GM12878 (cell line): ENCODE measurements around the gene ANKDD1A. TPM values are rescaled to one million over a fixed set of nuclear protein-coding genes. Genes with fewer than 3 reads are reported as not detected.

Source experiments
- ATAC-seq: fragments of 200-7000 bp; cut with Tn5 transposase; 3 replicates; pipeline ENCODE4 v1.9.1; 2020; ENCODE audit warnings: mild to moderate bottlenecking, moderate library complexity
- BruUV-seq: library from RNA; stranded (reverse); fragments of 400-500 nt; replicated peaks from 2 replicates; lab custom pipeline; 2021; lab: Mats Ljungman, UMichigan
- CTCF ChIA-PET: fragments of 300-600 bp; sonication (Branson Sonifier 250); formaldehyde crosslinking; extraction: SDS; loops from one replicate; lab custom pipeline; 2021; ENCODE audit warnings: inconsistent platforms; lab: Yijun Ruan, JAX
- POLR2A ChIA-PET: fragments of 350-600 bp; formaldehyde crosslinking; extraction: SDS; loops from one replicate; lab custom pipeline; 2021; ENCODE audit warnings: inconsistent platforms; lab: Charles Lee
- RAD21 ChIA-PET: fragments of 300-600 bp; sonication (Branson Sonifier 250); formaldehyde crosslinking; loops from one replicate; lab custom pipeline; 2023; ENCODE audit warnings: antibody characterized with exemption; ENCODE audit not compliant: unreplicated experiment; lab: Charles Lee
- SMC1A ChIA-PET: fragments of 300-600 bp; sonication (Branson Sonifier 250); formaldehyde crosslinking; loops from one replicate; lab custom pipeline; 2023; ENCODE audit not compliant: unreplicated experiment, uncharacterized antibody; lab: Charles Lee
- DNase-seq: peaks from one replicate; pipeline ENCODE4 v3.0.0-alpha.2; 2011; ENCODE audit warnings: low read depth, low spot score
- FAIRE-seq: peaks from 3 replicates; lab custom pipeline; 2011; peaks lifted over from hg19 to GRCh38; lab: Jason Lieb, UNC
- H2AFZ ChIP-seq: 2 replicates; pipeline ENCODE4 v1.6.0; 2011; ENCODE audit warnings: low read depth, low read length, control low read depth; ENCODE audit not compliant: control insufficient read depth
- H3K27ac ChIP-seq: 2 replicates; pipeline ENCODE4 v1.5.1; 2011; ENCODE audit warnings: control low read depth; ENCODE audit not compliant: control insufficient read depth, insufficient read depth
- H3K27me3 ChIP-seq, 2 experiments: replicated peaks in 1 of 2; 2 replicates each; pipeline versions ENCODE4 v1.6.0 to v1.6.1; 2011; ENCODE audit warnings: low read length in 1 of 2; ENCODE audit not compliant: control insufficient read depth in 2 of 2, insufficient read depth in 2 of 2
- H3K36me3 ChIP-seq, 2 experiments: 2 replicates each; pipeline ENCODE4 v1.5.1; 2011; ENCODE audit warnings: low read length in 1 of 2; ENCODE audit not compliant: control insufficient read depth in 2 of 2, insufficient read depth in 2 of 2
- H3K4me1 ChIP-seq: 2 replicates; pipeline ENCODE4 v1.6.1; 2011; ENCODE audit warnings: mild to moderate bottlenecking, low read length, moderate library complexity, mixed read lengths; ENCODE audit not compliant: control insufficient read depth, insufficient read depth
- H3K4me2 ChIP-seq: 2 replicates; pipeline ENCODE4 v1.6.0; 2011; ENCODE audit warnings: control low read depth; ENCODE audit not compliant: control insufficient read depth, insufficient read depth
- H3K4me3 ChIP-seq: fragments of 200-600 bp; sonication (generic); 2 replicates; pipeline ENCODE4 v1.5.1; 2016
- H3K79me2 ChIP-seq: 2 replicates; pipeline ENCODE4 v1.6.0; 2011; ENCODE audit warnings: low read length; ENCODE audit not compliant: control insufficient read depth, insufficient read depth
- H3K9ac ChIP-seq: 2 replicates; pipeline ENCODE4 v1.8.0; 2011; ENCODE audit warnings: low read length, control low read depth, mixed read lengths; ENCODE audit not compliant: control insufficient read depth, insufficient read depth
- H3K9me3 ChIP-seq: replicated peaks from 3 replicates; pipeline ENCODE4 v1.5.1; 2011; ENCODE audit warnings: mild to moderate bottlenecking, low read length; ENCODE audit not compliant: control insufficient read depth, insufficient read depth
- H4K20me1 ChIP-seq: 2 replicates; pipeline ENCODE4 v1.6.0; 2011; ENCODE audit not compliant: control insufficient read depth, insufficient read depth
- CEBPB ChIP-seq, 2 experiments: fragments of 150-350 bp in 1 of 2; IDR thresholded peaks; 2 replicates each; pipeline ENCODE4 v1.6.1; 2012 to 2014; ENCODE audit warnings: low read depth in 2 of 2, low read length in 2 of 2, borderline replicate concordance in 1 of 2, inconsistent platforms in 1 of 2
- EED ChIP-seq: sonication (generic); IDR thresholded peaks from 2 replicates; pipeline ENCODE4 v1.6.1; 2016; ENCODE audit warnings: antibody characterized with exemption, low read depth
- ESRRA ChIP-seq: IDR thresholded peaks from 2 replicates; pipeline ENCODE4 v1.6.1; 2012; ENCODE audit warnings: mild to moderate bottlenecking, low read length, improper control_type of control experiment
- HDGF ChIP-seq: fragments of 450-650 bp; IDR thresholded peaks from 2 replicates; pipeline ENCODE4 v1.6.1; 2016; ENCODE audit warnings: antibody characterized with exemption
- IKZF2 ChIP-seq, 2 experiments: fragments of 450-650 bp; IDR thresholded peaks; 2 replicates each; pipeline ENCODE4 v1.6.1; 2017; ENCODE audit warnings: mild to moderate bottlenecking in 2 of 2, moderate library complexity in 2 of 2
- MTA2 ChIP-seq: fragments of 450-650 bp; IDR thresholded peaks from 2 replicates; pipeline ENCODE4 v1.6.1; 2016; ENCODE audit warnings: low read depth, mild to moderate bottlenecking, moderate library complexity
- NBN ChIP-seq: fragments of 450-650 bp; IDR thresholded peaks from 2 replicates; pipeline ENCODE4 v1.6.1; 2016
- NR2F1 ChIP-seq: fragments of 450-650 bp; conservative IDR thresholded peaks from 2 replicates; pipeline ENCODE4 v1.6.1; 2017; ENCODE audit warnings: mild to moderate bottlenecking
- PAX8 ChIP-seq: fragments of 450-650 bp; IDR thresholded peaks from 2 replicates; pipeline ENCODE4 v1.6.1; 2017; ENCODE audit warnings: mild to moderate bottlenecking, moderate library complexity
- POLR2A ChIP-seq: IDR thresholded peaks from 2 replicates; pipeline ENCODE4 v1.6.1; 2011; ENCODE audit warnings: low read depth, mild to moderate bottlenecking, low read length
- RAD21 ChIP-seq: IDR thresholded peaks from 2 replicates; pipeline ENCODE4 v1.6.1; 2011; ENCODE audit warnings: mild to moderate bottlenecking, low read depth, low read length, moderate library complexity; ENCODE audit not compliant: insufficient read depth
- RB1 ChIP-seq: fragments of 450-650 bp; formaldehyde crosslinking; IDR thresholded peaks from 2 replicates; pipeline ENCODE4 v1.6.1; 2017; ENCODE audit warnings: mild to moderate bottlenecking, borderline replicate concordance
- SMAD1 ChIP-seq: fragments of 450-650 bp; IDR thresholded peaks from 2 replicates; pipeline ENCODE4 v1.6.1; 2018; ENCODE audit warnings: mild to moderate bottlenecking, low read depth; ENCODE audit not compliant: partially characterized antibody
- WRNIP1 ChIP-seq: IDR thresholded peaks from 2 replicates; pipeline ENCODE4 v1.6.1; 2011; ENCODE audit warnings: low read depth, low read length, improper control_type of control experiment, borderline replicate concordance
- ZNF592 ChIP-seq: fragments of 450-650 bp; IDR thresholded peaks from 2 replicates; pipeline ENCODE4 v1.6.1; 2017; ENCODE audit warnings: mild to moderate bottlenecking, moderate library complexity
- WGBS: methylation state at CpG from one replicate; pipeline ENCODE4 v1.1.6; 2016; ENCODE audit warnings: low lambda C conversion rate; ENCODE audit not compliant: insufficient replicate concordance, insufficient coverage; ENCODE audit errors: missing lambda C conversion rate; 5-methylcytosine and 5-hydroxymethylcytosine counted together
- in situ Hi-C: fragments of 300-500 bp; cut with MboI; formaldehyde crosslinking; loops from 9 replicates; pipeline ENCODE4 v1.14.3; 2018; ENCODE audit warnings: mixed read lengths
- intact Hi-C: fragments of 100-400 bp; cut with micrococcal nuclease; formaldehyde crosslinking; loops from one replicate; pipeline ENCODE4 v1.14.2; 2022; ENCODE audit not compliant: unreplicated experiment
- polyA plus RNA-seq, 11 experiments: library from polyadenylated mRNA; depleted of rRNA in 4 of 11; unstranded in 6 of 11; stranded (reverse) in 5 of 11; fragments of >200 nt; fragmentation: Nextera tagmentation in 4 of 11; fragmentation: Illumina TruSeq in 1 of 11; extraction: Ambion mirVana in 4 of 11; extraction: Trizol in 1 of 11; gene quantifications; 1 replicate in 1 of 11; 2 replicates in 10 of 11; pipeline versions ENCODE4 v1.2.1 to v1.2.3, GENCODE V29; 2011 to 2016; ENCODE audit warnings: inconsistent platforms in 2 of 11, missing spikeins in 2 of 11, low read depth in 1 of 11
- total RNA-seq, 4 experiments: library from RNA; depleted of rRNA in 3 of 4; stranded (reverse); fragments of >200 nt in 3 of 4; fragmentation: Illumina TruSeq in 1 of 4; extraction: Trizol in 1 of 4; gene quantifications; 2 replicates each; pipeline versions ENCODE4 v1.2.1 to v1.2.3, GENCODE V29; 2013 to 2021
- TF ChIP-seq, protein P1 (sequence below): fragments of 450-650 bp; formaldehyde crosslinking; IDR thresholded peaks from 2 replicates; pipeline ENCODE4 v1.5.0; 2022; ENCODE audit warnings: mild to moderate bottlenecking, missing genetic modification characterization
- TF ChIP-seq, protein P2 (sequence below): fragments of 450-650 bp; IDR thresholded peaks from 2 replicates; pipeline ENCODE4 v1.6.1; 2017; ENCODE audit warnings: low read depth, mild to moderate bottlenecking, moderate library complexity

Gene ANKDD1A
- total and polyA plus RNA-seq, 10 of the 15 experiments (the other 5 are each of a cell fraction or from before 2014, with no cell fraction given), result 1.5 to 6.6 (median 4.1) TPM

- CTCF ChIA-PET, result interaction anchor here (1.3 kb wide), 2 partner anchors 13 to 96 kb away, joined by 3 read pairs; no protein-coding TSS in a partner anchor
- DNase-seq, result no peak
- POLR2A ChIA-PET, result interaction anchor here (0.6 to 0.8 kb wide), 3 partner anchors 9 to 178 kb away, joined by 3 to 9 read pairs (median 3); no protein-coding TSS in a partner anchor
- H3K4me2 ChIP-seq, result peak overlapping the region; percentile 77
- H3K9me3 ChIP-seq, result no peaks in the 10 kb centered on the region
- SMC1A ChIA-PET, result interaction anchor here (1.0 to 1.3 kb wide), 2 partner anchors 10 to 87 kb away, joined by 3 read pairs; no protein-coding TSS in a partner anchor
- BruUV-seq, result no TSS peak
- H3K4me3 ChIP-seq, result peak overlapping the region; percentile 64
- peaks cover 2% of the 10 kb centered on the region for H3K4me1 ChIP-seq
- intact Hi-C loops (loop anchor here (2.0 kb wide), 1 partner anchor 39 kb away; the partner anchor contains the start of gene MTFMT), in situ Hi-C loops (no loop called here)
- under 1% methylated on average over 9 of the region's 9 CpGs for WGBS
- RAD21 ChIA-PET, result interaction anchor here (1.0 to 2.3 kb wide), 3 partner anchors 19 to 111 kb away, joined by 3 to 6 read pairs (median 5); no protein-coding TSS in a partner anchor
- H3K9ac ChIP-seq, result peak overlapping the region; percentile 75
- H2AFZ ChIP-seq, result peak overlapping the region; percentile 91
- no peaks in the 10 kb centered on the region for H4K20me1 ChIP-seq
- peak overlapping the region; percentile 92 for H3K27ac ChIP-seq
- no peaks in the 10 kb centered on the region for H3K36me3 ChIP-seq
- ATAC-seq, result no peak
- no peaks in the 10 kb centered on the region for H3K27me3 ChIP-seq
- H3K79me2 ChIP-seq, result peaks cover 31% of the 10 kb centered on the region
- no peak for FAIRE-seq
- TF ChIP-seq NR2F1 (no peak), WRNIP1 (no peak), POLR2A (no peak), CEBPB (IDR thresholded peaks at IDR 0.05; ENCODE audit: borderline replicate concordance in 1 of 2, low read depth in 2 of 2, low read length in 2 of 2) (no peak), EED (peak; percentile 0; the same call in 1 of the 2 replicates), MTA2 (peak; percentile 36; the same call in 1 of the 2 replicates), RAD21 (no peak), ZNF592 (no peak), SMAD1 (peak; percentile 54), NBN (peak; percentile 40), ESRRA (no peak), IKZF2 (IDR thresholded peaks at IDR 0.05) (peak; percentile 86 to 89; a peak in 3 of 4 replicates), HDGF (0 out of 2 replicates have a peak, but pooled peaks have one; percentile 14), RB1 (no peak), PAX8 (peak; percentile 94)
- TF ChIP-seq, protein P1, sequence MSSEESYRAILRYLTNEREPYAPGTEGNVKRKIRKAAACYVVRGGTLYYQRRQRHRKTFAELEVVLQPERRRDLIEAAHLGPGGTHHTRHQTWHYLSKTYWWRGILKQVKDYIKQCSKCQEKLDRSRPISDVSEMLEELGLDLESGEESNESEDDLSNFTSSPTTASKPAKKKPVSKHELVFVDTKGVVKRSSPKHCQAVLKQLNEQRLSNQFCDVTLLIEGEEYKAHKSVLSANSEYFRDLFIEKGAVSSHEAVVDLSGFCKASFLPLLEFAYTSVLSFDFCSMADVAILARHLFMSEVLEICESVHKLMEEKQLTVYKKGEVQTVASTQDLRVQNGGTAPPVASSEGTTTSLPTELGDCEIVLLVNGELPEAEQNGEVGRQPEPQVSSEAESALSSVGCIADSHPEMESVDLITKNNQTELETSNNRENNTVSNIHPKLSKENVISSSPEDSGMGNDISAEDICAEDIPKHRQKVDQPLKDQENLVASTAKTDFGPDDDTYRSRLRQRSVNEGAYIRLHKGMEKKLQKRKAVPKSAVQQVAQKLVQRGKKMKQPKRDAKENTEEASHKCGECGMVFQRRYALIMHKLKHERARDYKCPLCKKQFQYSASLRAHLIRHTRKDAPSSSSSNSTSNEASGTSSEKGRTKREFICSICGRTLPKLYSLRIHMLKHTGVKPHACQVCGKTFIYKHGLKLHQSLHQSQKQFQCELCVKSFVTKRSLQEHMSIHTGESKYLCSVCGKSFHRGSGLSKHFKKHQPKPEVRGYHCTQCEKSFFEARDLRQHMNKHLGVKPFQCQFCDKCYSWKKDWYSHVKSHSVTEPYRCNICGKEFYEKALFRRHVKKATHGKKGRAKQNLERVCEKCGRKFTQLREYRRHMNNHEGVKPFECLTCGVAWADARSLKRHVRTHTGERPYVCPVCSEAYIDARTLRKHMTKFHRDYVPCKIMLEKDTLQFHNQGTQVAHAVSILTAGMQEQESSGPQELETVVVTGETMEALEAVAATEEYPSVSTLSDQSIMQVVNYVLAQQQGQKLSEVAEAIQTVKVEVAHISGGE, result no peak
- TF ChIP-seq, protein P2, sequence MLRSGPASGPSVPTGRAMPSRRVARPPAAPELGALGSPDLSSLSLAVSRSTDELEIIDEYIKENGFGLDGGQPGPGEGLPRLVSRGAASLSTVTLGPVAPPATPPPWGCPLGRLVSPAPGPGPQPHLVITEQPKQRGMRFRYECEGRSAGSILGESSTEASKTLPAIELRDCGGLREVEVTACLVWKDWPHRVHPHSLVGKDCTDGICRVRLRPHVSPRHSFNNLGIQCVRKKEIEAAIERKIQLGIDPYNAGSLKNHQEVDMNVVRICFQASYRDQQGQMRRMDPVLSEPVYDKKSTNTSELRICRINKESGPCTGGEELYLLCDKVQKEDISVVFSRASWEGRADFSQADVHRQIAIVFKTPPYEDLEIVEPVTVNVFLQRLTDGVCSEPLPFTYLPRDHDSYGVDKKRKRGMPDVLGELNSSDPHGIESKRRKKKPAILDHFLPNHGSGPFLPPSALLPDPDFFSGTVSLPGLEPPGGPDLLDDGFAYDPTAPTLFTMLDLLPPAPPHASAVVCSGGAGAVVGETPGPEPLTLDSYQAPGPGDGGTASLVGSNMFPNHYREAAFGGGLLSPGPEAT, result peak; percentile 68; the same call in 1 of the 2 replicates
These were observed 78.4 kb downstream of the ANKDD1A start for GRCh38 chr15:64990168-64990470.
